SK-N-SH (cell line): ENCODE data around the gene TPD52L1. TPM values are rescaled to one million over a fixed set of nuclear protein-coding genes. Genes with fewer than 3 reads are reported as not detected.

Experiments
- CTCF ChIA-PET: fragments of 300-600, 350-600 bp; formaldehyde crosslinking; extraction: SDS; loops from one replicate; lab custom pipeline; 2021; lab: Yijun Ruan, JAX
- POLR2A ChIA-PET: fragments of 350-600 bp; sonication (Branson Sonifier 250); formaldehyde crosslinking; extraction: SDS; loops from one replicate; lab custom pipeline; 2020; ENCODE audit warnings: antibody characterized with exemption, inconsistent platforms; lab: Yijun Ruan, JAX
- DNase-seq: peaks from one replicate; pipeline ENCODE4 v3.0.0; 2012
- H2AFZ ChIP-seq: fragments of 200-600 bp; sonication (generic); 2 replicates; pipeline ENCODE4 v1.8.1; 2016; ENCODE audit warnings: antibody characterized with exemption, mild to moderate bottlenecking, low read depth
- H3F3A ChIP-seq: fragments of 200-600 bp; sonication (generic); replicated peaks from 2 replicates; pipeline ENCODE3; 2016; ENCODE audit warnings: antibody characterized with exemption, mild to moderate bottlenecking; ENCODE audit not compliant: insufficient read depth
- H3K27ac ChIP-seq, 2 experiments: fragments of 200-500 bp in 1 of 2; fragments of 200-600 bp in 1 of 2; sonication (Bioruptor generic) in 1 of 2; sonication (generic), shearing (Covaris generic) in 1 of 2; 2 replicates each; pipeline versions ENCODE4 v1.5.1 to v1.6.1; 2014 to 2016; ENCODE audit warnings: low read depth in 2 of 2, inconsistent platforms in 1 of 2, low read length in 1 of 2, mild to moderate bottlenecking in 1 of 2, mixed read lengths in 1 of 2
- H3K27me3 ChIP-seq: fragments of 200-600 bp; sonication (generic), shearing (Covaris generic); 2 replicates; pipeline ENCODE4 v1.6.1; 2016; ENCODE audit warnings: mixed run types; ENCODE audit not compliant: insufficient read depth
- H3K36me3 ChIP-seq, 2 experiments: fragments of 200-500 bp in 1 of 2; fragments of 200-600 bp in 1 of 2; sonication (Bioruptor generic) in 1 of 2; sonication (generic) in 1 of 2; replicated peaks in 1 of 2; 2 replicates each; pipeline versions ENCODE3 to v1.5.1; 2014 to 2016; ENCODE audit warnings: low read length in 1 of 2, mild to moderate bottlenecking in 1 of 2; ENCODE audit not compliant: insufficient read depth in 2 of 2, control insufficient read depth in 1 of 2
- H3K4me1 ChIP-seq, 2 experiments: fragments of 200-500 bp in 1 of 2; fragments of 200-600 bp in 1 of 2; sonication (Bioruptor generic) in 1 of 2; sonication (generic), shearing (Covaris generic) in 1 of 2; 2 replicates each; pipeline versions ENCODE4 v1.5.1 to v1.6.1; 2014 to 2016; ENCODE audit warnings: low read depth in 1 of 2, low read length in 1 of 2, mixed run types in 1 of 2; ENCODE audit not compliant: insufficient read depth in 2 of 2, control insufficient read depth in 1 of 2
- H3K4me2 ChIP-seq: fragments of 200-600 bp; sonication (generic), shearing (Covaris generic); 2 replicates; pipeline ENCODE4 v1.6.1; 2017; ENCODE audit warnings: mixed run types
- H3K4me3 ChIP-seq, 2 experiments: fragments of 200-500 bp in 1 of 2; fragments of 200-600 bp in 1 of 2; sonication (Bioruptor generic) in 1 of 2; sonication (generic), shearing (Covaris generic) in 1 of 2; 2 replicates each; pipeline versions ENCODE4 v1.5.1 to v1.8.1; 2014 to 2016; ENCODE audit warnings: low read depth in 2 of 2, inconsistent platforms in 1 of 2, low read length in 1 of 2, mild to moderate bottlenecking in 1 of 2, mixed read lengths in 1 of 2, moderate library complexity in 1 of 2
- H3K79me2 ChIP-seq: fragments of 200-600 bp; sonication (generic); 2 replicates; pipeline ENCODE4 v1.8.1; 2017; ENCODE audit warnings: mild to moderate bottlenecking; ENCODE audit not compliant: insufficient read depth
- H3K9ac ChIP-seq: fragments of 200-600 bp; sonication (generic); 2 replicates; pipeline ENCODE4 v1.6.1; 2017; ENCODE audit warnings: mixed run types
- H3K9me2 ChIP-seq: fragments of 200-600 bp; sonication (generic); 2 replicates; pipeline ENCODE4 v1.6.1; 2017; ENCODE audit warnings: mixed run types
- H3K9me3 ChIP-seq: fragments of 200-600 bp; sonication (generic); 2 replicates; pipeline ENCODE4 v1.6.1; 2017; ENCODE audit warnings: mixed run types, mild to moderate bottlenecking, moderate library complexity
- H4K20me1 ChIP-seq: fragments of 200-600 bp; sonication (generic); 2 replicates; pipeline ENCODE4 v1.6.1; 2017; ENCODE audit warnings: mild to moderate bottlenecking, mixed run types; ENCODE audit not compliant: insufficient read depth
- CHD2 ChIP-seq: fragments of 150-350 bp; IDR thresholded peaks from 2 replicates; pipeline ENCODE4 v1.6.1; 2018; ENCODE audit warnings: low read length; ENCODE audit not compliant: partially characterized antibody
- ELF1 ChIP-seq: IDR thresholded peaks from 2 replicates; pipeline ENCODE4 v1.4.0; 2012
- EZH2phosphoT487 ChIP-seq: fragments of 200-600 bp; sonication (generic); IDR thresholded peaks from 2 replicates; pipeline ENCODE4 v1.6.1; 2017; ENCODE audit warnings: low read depth, mixed run types, mild to moderate bottlenecking, antibody characterized with exemption, moderate library complexity, borderline replicate concordance
- FOSL2 ChIP-seq: IDR thresholded peaks from 2 replicates; pipeline ENCODE4 v1.4.0; 2012; ENCODE audit warnings: low read depth, mild to moderate bottlenecking, moderate library complexity, borderline replicate concordance
- FOXJ3 ChIP-seq: sonication (generic); formaldehyde crosslinking; IDR thresholded peaks from 2 replicates; pipeline ENCODE4 v1.5.1; 2020; ENCODE audit warnings: mild to moderate bottlenecking, missing genetic modification reagents
- FOXM1 ChIP-seq: IDR thresholded peaks from 2 replicates; pipeline ENCODE4 v1.4.0; 2012; ENCODE audit warnings: low read depth, mild to moderate bottlenecking
- GATA2 ChIP-seq: sonication (generic); formaldehyde crosslinking; IDR thresholded peaks from 2 replicates; pipeline ENCODE4 v1.5.0; 2020; ENCODE audit warnings: mild to moderate bottlenecking, missing genetic modification reagents
- IRF3 ChIP-seq: fragments of 150-350 bp; IDR thresholded peaks from 2 replicates; pipeline ENCODE4 v1.6.1; 2016; ENCODE audit warnings: mild to moderate bottlenecking, low read depth, low read length
- MEF2A ChIP-seq: IDR thresholded peaks from 2 replicates; pipeline ENCODE4 v1.4.0; 2012; ENCODE audit warnings: low read depth, borderline replicate concordance
- PBX3 ChIP-seq: IDR thresholded peaks from 2 replicates; pipeline ENCODE4; 2012
- POLR2AphosphoS5 ChIP-seq: IDR thresholded peaks from 2 replicates; pipeline ENCODE4 v1.6.1; 2012; ENCODE audit warnings: low read depth, low read length
- RCOR1 ChIP-seq: fragments of 150-350 bp; IDR thresholded peaks from 2 replicates; pipeline ENCODE4 v1.6.1; 2017; ENCODE audit warnings: antibody characterized with exemption, low read length
- RFX5 ChIP-seq: IDR thresholded peaks from 2 replicates; pipeline ENCODE4 v1.6.1; 2012; ENCODE audit warnings: mild to moderate bottlenecking, improper control_type of control experiment, low read length
- SIN3A ChIP-seq: IDR thresholded peaks from 2 replicates; pipeline ENCODE4 v1.6.1; 2012; ENCODE audit warnings: low read depth, mild to moderate bottlenecking, low read length, moderate library complexity, borderline replicate concordance
- TCF12 ChIP-seq: IDR thresholded peaks from 2 replicates; pipeline ENCODE4 v1.4.0; 2012
- YY1 ChIP-seq: IDR thresholded peaks from 2 replicates; pipeline ENCODE4 v1.4.0; 2012; ENCODE audit warnings: low read depth, mild to moderate bottlenecking
- ZBTB33 ChIP-seq: IDR thresholded peaks from 2 replicates; pipeline ENCODE4 v1.4.0; 2012; ENCODE audit warnings: low read depth, borderline replicate concordance
- WGBS: methylation state at CpG from one replicate; pipeline ENCODE4 v1.1.6; 2017; ENCODE audit warnings: low lambda C conversion rate; 5-methylcytosine and 5-hydroxymethylcytosine counted together
- polyA plus RNA-seq, 3 experiments: library from polyadenylated mRNA; depleted of rRNA; stranded (reverse); fragments of >200 nt; gene quantifications; 2 replicates each; pipeline ENCODE4 v1.2.3, GENCODE V29; 2012

The TPD52L1 gene
- polyA plus RNA-seq, 1 of the 3 experiments (the other 2 are of a cell fraction), result 0.13 TPM

- TF ChIP-seq ZBTB33, result no peak
- no peak for TF ChIP-seq YY1
- TF ChIP-seq TCF12, result no peak
- no peak for TF ChIP-seq CHD2
Measured at GRCh38 chr6:125273251-125273650, 119.7 kb downstream of the TPD52L1 start (continued).

GRCh38 chr6:125273965-125274364 is 120.4 kb downstream of the TPD52L1 start:
- ChIA-PET CTCF (no interaction called here), POLR2A (no interaction called here)
- TF ChIP-seq FOXJ3 (CRISPR knock-in tag), result no peak
- TF ChIP-seq PBX3, result no peak
- no peak for TF ChIP-seq EZH2phosphoT487
- no peak for TF ChIP-seq ELF1
- TF ChIP-seq TCF12, result no peak
- no peak for TF ChIP-seq POLR2AphosphoS5
- TF ChIP-seq RCOR1, result no peak
- no peak for TF ChIP-seq FOSL2
- TF ChIP-seq FOXM1, result no peak
- TF ChIP-seq RFX5, result no peak
- TF ChIP-seq SIN3A, result no peak
- no peak for TF ChIP-seq GATA2 (CRISPR knock-in tag)
- TF ChIP-seq IRF3, result no peak
- TF ChIP-seq MEF2A, result no peak
- no peaks in the 10 kb centered on the region for H3K27me3 ChIP-seq
- WGBS, result 89% methylated on average over 6 of the region's 7 CpGs
- no peak overlapping the region for H3K9ac ChIP-seq
- no peak overlapping the region for H3K27ac ChIP-seq
- H3K4me1 ChIP-seq, result no peaks in the 10 kb centered on the region; a peak in 1 of 4 replicates
- no peak overlapping the region for H2AFZ ChIP-seq
- H3K36me3 ChIP-seq, result peaks cover 8 to 26% of the 10 kb centered on the region in 2 experiments
- H4K20me1 ChIP-seq, result no peaks in the 10 kb centered on the region
- H3K4me2 ChIP-seq, result no peak overlapping the region
- H3K9me3 ChIP-seq, result no peaks in the 10 kb centered on the region
- no peaks in the 10 kb centered on the region for H3K79me2 ChIP-seq
- no peaks in the 10 kb centered on the region for H3F3A ChIP-seq
- no peaks in the 10 kb centered on the region for H3K9me2 ChIP-seq
- no peak overlapping the region for H3K4me3 ChIP-seq
- DNase-seq, result no peak
